Sigmoid colon (tissue), 7 donors: ENCODE measurements around the gene ALDH1A1. TPM values are rescaled to one million over a fixed set of nuclear protein-coding genes. Genes with fewer than 3 reads are reported as not detected.
A peak's percentile ranks its signal among the peaks of the same experiment; 100 is the strongest.
"Not testable (repeated sequence)": the region's sequence is repeated elsewhere in the genome, so short reads cannot be mapped to it uniquely, and the experiment has no call there.

ENCODE experiments used
- DNase-seq: peaks from one replicate; pipeline ENCODE4 v3.0.0-alpha.2; 2019
- H3K27ac ChIP-seq, 4 donors: fragments of 200-600 bp; sonication (generic); one replicate each; pipeline ENCODE4 v1.5.1; 2016 to 2019; ENCODE audit warnings: mild to moderate bottlenecking in 1 of 4
- H3K27me3 ChIP-seq, 3 donors: fragments of 200-600 bp; sonication (generic); one replicate each; pipeline ENCODE4 v1.5.1; 2019; ENCODE audit warnings: mild to moderate bottlenecking in 1 of 3
- H3K36me3 ChIP-seq, 4 donors: fragments of 200-600 bp; sonication (generic); one replicate each; pipeline ENCODE4 v1.5.1; 2016 to 2019
- H3K4me1 ChIP-seq, 4 donors: fragments of 200-600 bp; sonication (generic); one replicate each; pipeline ENCODE4 v1.5.1; 2017 to 2019
- H3K4me3 ChIP-seq, 4 donors: fragments of 200-600 bp; sonication (generic); one replicate each; pipeline ENCODE4 v1.5.1; 2017 to 2019; ENCODE audit warnings: mild to moderate bottlenecking in 2 of 4, moderate library complexity in 1 of 4
- H3K9me3 ChIP-seq, 4 donors: fragments of 200-600 bp in 3 of 4; sonication (generic) in 3 of 4; one replicate each; pipeline versions ENCODE4 v1.5.1 to v1.6.1; 2013 to 2019
- CTCF ChIP-seq, 4 experiments: fragments of 450-650 bp in 3 of 4; fragments of 200-600 bp in 1 of 4; IDR thresholded peaks; one replicate each; pipeline ENCODE4 v1.5.1; 2016 to 2019; ENCODE audit warnings: antibody characterized with exemption in 4 of 4, mild to moderate bottlenecking in 3 of 4, moderate library complexity in 2 of 4
- EP300 ChIP-seq, 4 donors: sonication (generic); formaldehyde crosslinking; IDR thresholded peaks; one replicate each; pipeline ENCODE4 v1.6.1; 2017; ENCODE audit warnings: antibody characterized with exemption in 4 of 4
- POLR2A ChIP-seq, 2 donors: fragments of 450-650 bp; IDR thresholded peaks; one replicate each; pipeline ENCODE4 v1.6.1; 2016; ENCODE audit warnings: antibody characterized with exemption in 2 of 2, mild to moderate bottlenecking in 2 of 2, moderate library complexity in 2 of 2
- POLR2AphosphoS5 ChIP-seq, 4 donors: sonication (generic); formaldehyde crosslinking; IDR thresholded peaks; one replicate each; pipeline ENCODE4 v1.6.1; 2017; ENCODE audit warnings: antibody characterized with exemption in 4 of 4
- WGBS, 2 donors: extraction: QIAGEN DNeasy Blood & Tissue Kit; methylation state at CpG; one replicate each; pipeline ENCODE4 v1.1.7; 2013; 5-methylcytosine and 5-hydroxymethylcytosine counted together
- intact Hi-C: fragments of 100-400 bp; cut with DNase I; formaldehyde crosslinking; loops from one replicate; pipeline ENCODE4 v1.15.1; 2023
- polyA plus RNA-seq, 3 donors: library from polyadenylated mRNA; stranded (reverse); fragments of 200-250 nt; gene quantifications; one replicate each; pipeline ENCODE4 v1.2.3, GENCODE V29; 2013
- total RNA-seq, 4 donors: library from RNA; depleted of rRNA; stranded (reverse); fragments of >200 nt; gene quantifications; one replicate each; pipeline ENCODE4 v1.1.0, GENCODE V29; 2016
- donor health status: healthy with polysubstance abuse.
- donor health status: Bipolar disorder and iron deficiency.
- donor health status: healthy.

ALDH1A1 gene
- total and polyA plus RNA-seq, 7 donors: 52.6 to 353 (median 241) TPM

- H3K27ac ChIP-seq: peak overlapping the region in 3 of 4 donors; percentile 79 to 88 (median 80)
- intact Hi-C loops: no loop called here
- WGBS, 2 donors: 82 to 89% methylated on average over 3 of the region's 3 CpGs
- H3K9me3 ChIP-seq: no peaks in the 10 kb centered on the region
- no peaks in the 10 kb centered on the region for H3K36me3 ChIP-seq
- no peak for DNase-seq
- H3K4me1 ChIP-seq: peaks cover 0 to 79% (median 64%) of the 10 kb centered on the region in 4 donors
- peak overlapping the region in 1 of 4 donors; percentile 58 for H3K4me3 ChIP-seq
- TF ChIP-seq POLR2AphosphoS5 (IDR thresholded peaks at IDR 0.05): no peak
- no peak for TF ChIP-seq CTCF (IDR thresholded peaks at IDR 0.05)
- no peak for TF ChIP-seq POLR2A (IDR thresholded peaks at IDR 0.05)
- TF ChIP-seq EP300 (IDR thresholded peaks at IDR 0.05): no peak
- no peaks in the 10 kb centered on the region for H3K27me3 ChIP-seq
Observed at GRCh38 chr9:72946318-72946717, 6.5 kb downstream of the ALDH1A1 start.

- no peak for DNase-seq
- no peaks in the 10 kb centered on the region for H3K9me3 ChIP-seq
- peaks cover 0 to 84% (median 68%) of the 10 kb centered on the region in 4 donors for H3K4me1 ChIP-seq
- TF ChIP-seq EP300 (IDR thresholded peaks at IDR 0.05) (no peak), CTCF (IDR thresholded peaks at IDR 0.05) (no peak), POLR2AphosphoS5 (IDR thresholded peaks at IDR 0.05) (no peak), POLR2A (IDR thresholded peaks at IDR 0.05) (no peak)
- intact Hi-C loops: no loop called here
- H3K36me3 ChIP-seq: peaks cover 0 to under 1% (median 0%) of the 10 kb centered on the region in 4 donors
- peak overlapping the region in 1 of 4 donors; percentile 58 for H3K4me3 ChIP-seq
- H3K27ac ChIP-seq: peak overlapping the region in 3 of 4 donors; percentile 79 to 88 (median 80)
- WGBS, 2 donors: 78 to 83% methylated on average over 3 of the region's 3 CpGs
- H3K27me3 ChIP-seq: no peaks in the 10 kb centered on the region
Observed at GRCh38 chr9:72945391-72945790, 7.5 kb downstream of the ALDH1A1 start.

- TF ChIP-seq EP300 (IDR thresholded peaks at IDR 0.05) (no peak), CTCF (IDR thresholded peaks at IDR 0.05) (no peak), POLR2AphosphoS5 (IDR thresholded peaks at IDR 0.05) (no peak), POLR2A (IDR thresholded peaks at IDR 0.05) (no peak)
- WGBS, 2 donors: 88% methylated on average over 2 of the region's 2 CpGs
- no peaks in the 10 kb centered on the region for H3K9me3 ChIP-seq
- no peaks in the 10 kb centered on the region for H3K27me3 ChIP-seq
- intact Hi-C loops: no loop called here
- peak overlapping the region in 3 of 4 donors; percentile 20 to 88 (median 80) for H3K27ac ChIP-seq
- no peak overlapping the region for H3K4me3 ChIP-seq
- H3K36me3 ChIP-seq: peaks cover 0 to 15% (median 8%) of the 10 kb centered on the region in 4 donors
- DNase-seq: no peak
- H3K4me1 ChIP-seq: peaks cover 0 to 90% (median 64%) of the 10 kb centered on the region in 4 donors
Observed at GRCh38 chr9:72943844-72944462, 8.9 kb downstream of the ALDH1A1 start.

DNA sequence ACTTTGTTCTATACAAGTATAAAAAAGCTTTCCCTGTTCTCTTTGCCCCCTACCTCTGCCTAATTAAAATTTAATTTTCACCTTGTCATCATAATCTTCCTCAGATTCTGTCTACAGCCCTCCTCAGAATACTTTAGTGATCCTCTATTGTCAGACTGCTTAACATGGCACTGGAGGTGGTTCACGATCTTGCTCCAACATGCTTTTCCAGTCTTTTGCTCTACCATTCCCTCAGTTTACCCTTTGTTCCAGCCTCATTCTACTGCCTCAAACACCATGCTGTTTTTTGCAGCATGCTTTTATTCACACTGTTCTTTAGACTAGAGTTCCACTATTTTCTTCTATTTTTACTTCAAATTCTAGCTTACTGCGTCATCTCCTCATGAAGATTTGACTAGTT is 10.4 kb downstream of the ALDH1A1 start:
- peaks cover 0 to 88% (median 63%) of the 10 kb centered on the region in 4 donors for H3K4me1 ChIP-seq
- no peaks in the 10 kb centered on the region for H3K9me3 ChIP-seq
- H3K27ac ChIP-seq: peak overlapping the region in 1 of 4 donors; percentile 80
- 95 to 97% methylated on average over 2 of the region's 2 CpGs for WGBS, 2 donors
- no peak for TF ChIP-seq CTCF (IDR thresholded peaks at IDR 0.05)
- TF ChIP-seq POLR2A (IDR thresholded peaks at IDR 0.05): no peak
- no peak for TF ChIP-seq POLR2AphosphoS5 (IDR thresholded peaks at IDR 0.05)
- TF ChIP-seq EP300 (IDR thresholded peaks at IDR 0.05): no peak
- H3K27me3 ChIP-seq: no peaks in the 10 kb centered on the region
- DNase-seq: no peak
- H3K4me3 ChIP-seq: no peak overlapping the region
- intact Hi-C loops: no loop called here
- H3K36me3 ChIP-seq: peaks cover 3 to 23% (median 9%) of the 10 kb centered on the region in 4 donors

DNA sequence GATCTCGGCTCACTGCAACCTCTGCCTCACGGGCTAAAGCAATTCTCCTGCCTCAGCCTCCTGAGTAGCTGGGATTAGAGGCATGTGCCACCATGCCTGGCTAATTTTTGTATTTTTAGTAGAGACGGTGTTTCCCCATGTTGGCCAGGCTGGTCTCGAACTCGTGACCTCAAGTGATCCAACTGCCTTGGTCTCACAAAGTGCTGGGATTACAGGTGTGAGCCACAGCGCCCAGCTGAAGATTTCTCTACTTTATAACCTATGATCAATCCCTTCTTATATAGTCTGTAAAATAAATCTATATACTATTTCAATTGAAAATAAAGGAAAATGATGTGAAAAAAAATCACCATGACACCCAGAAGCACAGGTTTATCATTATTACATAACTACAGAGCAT is 13.3 kb downstream of the ALDH1A1 start:
- intact Hi-C loops, H3K27me3 ChIP-seq, H3K27ac ChIP-seq, H3K4me3 ChIP-seq, DNase-seq, H3K9me3 ChIP-seq: not testable (repeated sequence)
- 93 to 94% methylated on average over 6 of the region's 6 CpGs for WGBS, 2 donors
- H3K4me1 ChIP-seq: peaks cover 0 to 84% (median 55%) of the 10 kb centered on the region in 4 donors
- H3K36me3 ChIP-seq: peaks cover 3 to 29% (median 9%) of the 10 kb centered on the region in 4 donors
